Caco-2 (cell line): ENCODE data around the gene SLC1A3. TPM values are rescaled to one million over a fixed set of nuclear protein-coding genes. Genes with fewer than 3 reads are reported as not detected.
"Not testable (repeated sequence)": the region's sequence is repeated elsewhere in the genome, so short reads cannot be mapped to it uniquely, and the experiment has no call there.

Experiments
- BruUV-seq: library from RNA; stranded (reverse); fragments of 400-500 nt; replicated peaks from 2 replicates; lab custom pipeline; 2021; lab: Mats Ljungman, UMichigan
- CTCF ChIA-PET: fragments of 300-600 bp; sonication (Branson Sonifier 250); formaldehyde crosslinking; loops from one replicate; lab custom pipeline; 2022; ENCODE audit warnings: antibody characterized with exemption; lab: Charles Lee
- POLR2A ChIA-PET: fragments of 300-600 bp; sonication (Branson Sonifier 250); formaldehyde crosslinking; loops from one replicate; lab custom pipeline; 2022; ENCODE audit warnings: antibody characterized with exemption; lab: Charles Lee
- DNase-seq, 2 experiments: peaks; one replicate each; pipeline versions ENCODE4 v3.0.0 to v3.0.0-alpha.2; 2020 to 2022
- H3K27me3 ChIP-seq: replicated peaks from 2 replicates; pipeline ENCODE4 v1.6.0; 2011; ENCODE audit warnings: low read length; ENCODE audit not compliant: control insufficient read depth, insufficient read depth
- H3K36me3 ChIP-seq: 2 replicates; pipeline ENCODE4 v1.5.1; 2011; ENCODE audit warnings: low read length; ENCODE audit not compliant: control insufficient read depth, insufficient read depth
- H3K4me1 ChIP-seq: fragments of 250-450 bp; sonication (Bioruptor Pico); 2 replicates; pipeline ENCODE4 v1.5.1; 2020; ENCODE audit warnings: mild to moderate bottlenecking
- H3K4me3 ChIP-seq: 2 replicates; pipeline ENCODE4 v1.5.1; 2011; ENCODE audit warnings: low read depth, mild to moderate bottlenecking, control low read depth, low read length
- H3K9me3 ChIP-seq: fragments of 250-450 bp; sonication (Bioruptor Pico); 2 replicates; pipeline ENCODE4 v1.5.1; 2020; ENCODE audit warnings: mild to moderate bottlenecking, moderate library complexity
- H3K27ac Mint-ChIP-seq: one replicate; pipeline ENCODE4 v1.8.0; 2022; ENCODE audit warnings: mixed read lengths; ENCODE audit not compliant: unreplicated experiment
- H3K27me3 Mint-ChIP-seq: one replicate; pipeline ENCODE4 v1.8.0; 2022; ENCODE audit warnings: mixed read lengths; ENCODE audit not compliant: insufficient read depth, unreplicated experiment
- H3K36me3 Mint-ChIP-seq: one replicate; pipeline ENCODE4 v1.8.0; 2022; ENCODE audit warnings: mild to moderate bottlenecking, mixed read lengths; ENCODE audit not compliant: insufficient read depth, unreplicated experiment
- H3K4me1 Mint-ChIP-seq: one replicate; pipeline ENCODE4 v1.8.0; 2022; ENCODE audit warnings: low read depth, mixed read lengths; ENCODE audit not compliant: unreplicated experiment
- H3K4me3 Mint-ChIP-seq: one replicate; pipeline ENCODE4 v1.8.0; 2022; ENCODE audit warnings: mild to moderate bottlenecking, moderate library complexity, mixed read lengths; ENCODE audit not compliant: unreplicated experiment
- H3K9me3 Mint-ChIP-seq: one replicate; pipeline ENCODE4 v1.8.0; 2022; ENCODE audit warnings: mixed read lengths; ENCODE audit not compliant: unreplicated experiment
- CTCF ChIP-seq, 2 experiments: fragments of 200-600 bp in 1 of 2; IDR thresholded peaks; 1 replicate in 1 of 2; 2 replicates in 1 of 2; pipeline versions ENCODE4 v1.5.1 to v1.8.0; 2011 to 2022; ENCODE audit warnings: antibody characterized with exemption in 1 of 2, control low read depth in 1 of 2, inconsistent platforms in 1 of 2, low read depth in 1 of 2, low read length in 1 of 2, mild to moderate bottlenecking in 1 of 2, moderate library complexity in 1 of 2; ENCODE audit not compliant: insufficient read depth in 1 of 2, severe bottlenecking in 1 of 2, unreplicated experiment in 1 of 2
- intact Hi-C: fragments of 100-400 bp; cut with micrococcal nuclease; formaldehyde crosslinking; loops from one replicate; pipeline ENCODE4 v1.10.0; 2022; ENCODE audit not compliant: unreplicated experiment
- total RNA-seq: library from RNA; stranded (reverse); gene quantifications from 2 replicates; pipeline ENCODE4 v1.2.3, GENCODE V29; 2022

SLC1A3 gene
- total RNA-seq, 1 experiment from 2014 or later: 178 TPM

- H3K27me3 Mint-ChIP-seq: no peaks in the 10 kb centered on the region
- no peak overlapping the region for H3K4me3 Mint-ChIP-seq
- CTCF ChIA-PET: interaction anchor here (0.9 kb wide), 1 partner anchor 54 kb away, joined by 3 read pairs; no protein-coding TSS in a partner anchor
- H3K9me3 Mint-ChIP-seq: no peaks in the 10 kb centered on the region
- no peak for DNase-seq
- H3K27me3 ChIP-seq: no peaks in the 10 kb centered on the region
- H3K4me1 Mint-ChIP-seq: peaks cover 61% of the 10 kb centered on the region
- H3K4me1 ChIP-seq: peaks cover 96% of the 10 kb centered on the region
- intact Hi-C loops: no loop called here
- BruUV-seq: no TSS peak
- H3K36me3 Mint-ChIP-seq: peaks cover 54% of the 10 kb centered on the region
- TF ChIP-seq CTCF (IDR thresholded peaks at IDR 0.05; ENCODE audit: insufficient read depth in 1 of 2, low read depth in 1 of 2, low read length in 1 of 2, severe bottlenecking in 1 of 2, unreplicated experiment in 1 of 2): no peak
- no peaks in the 10 kb centered on the region for H3K36me3 ChIP-seq
- no peak overlapping the region for H3K4me3 ChIP-seq
- no peaks in the 10 kb centered on the region for H3K9me3 ChIP-seq
- no peak overlapping the region for H3K27ac Mint-ChIP-seq
- POLR2A ChIA-PET: no interaction called here
Measured at GRCh38 chr5:36642089-36642488, 35.7 kb downstream of the SLC1A3 start.

- Mint-ChIP-seq H3K36me3 (peaks cover 50% of the 10 kb centered on the region), H3K4me3 (no peak overlapping the region), H3K9me3 (no peaks in the 10 kb centered on the region), H3K4me1 (peaks cover 53% of the 10 kb centered on the region), H3K27ac (peak overlapping the region; percentile 3), H3K27me3 (no peaks in the 10 kb centered on the region)
- DNase-seq: no peak
- intact Hi-C loops: no loop called here
- ChIA-PET POLR2A (no interaction called here), CTCF (no interaction called here)
- H3K9me3 ChIP-seq: no peaks in the 10 kb centered on the region
- H3K4me1 ChIP-seq: peaks cover 98% of the 10 kb centered on the region
- H3K36me3 ChIP-seq: no peaks in the 10 kb centered on the region
- BruUV-seq: no TSS peak
- H3K4me3 ChIP-seq: no peak overlapping the region
- no peak for TF ChIP-seq CTCF (IDR thresholded peaks at IDR 0.05; ENCODE audit: insufficient read depth in 1 of 2, low read depth in 1 of 2, low read length in 1 of 2, severe bottlenecking in 1 of 2, unreplicated experiment in 1 of 2)
- no peaks in the 10 kb centered on the region for H3K27me3 ChIP-seq
Measured at GRCh38 chr5:36643162-36643561, 36.8 kb downstream of the SLC1A3 start.

GRCh38 chr5:36643841-36644240, 37.4 kb downstream of the SLC1A3 start:
- intact Hi-C loops, BruUV-seq, H3K27me3 Mint-ChIP-seq, H3K9me3 Mint-ChIP-seq, H3K9me3 ChIP-seq, CTCF ChIA-PET, H3K27ac Mint-ChIP-seq, DNase-seq, H3K4me3 ChIP-seq, POLR2A ChIA-PET, H3K27me3 ChIP-seq, H3K36me3 ChIP-seq, H3K4me3 Mint-ChIP-seq: not testable (repeated sequence)
- peaks cover 49% of the 10 kb centered on the region for H3K4me1 Mint-ChIP-seq
- H3K36me3 Mint-ChIP-seq: peaks cover 52% of the 10 kb centered on the region
- H3K4me1 ChIP-seq: peaks cover 96% of the 10 kb centered on the region
